Thyroid gland (tissue), 4 donors: ENCODE data around the gene GALNS. TPM values are rescaled to one million over a fixed set of nuclear protein-coding genes. Genes with fewer than 3 reads are reported as not detected.

Experiments
- DNase-seq, 2 donors: peaks; one replicate each; pipeline ENCODE4 v3.0.0-alpha.2; 2019
- H3K27ac ChIP-seq, 3 donors: fragments of 200-600 bp; sonication (generic); 1 replicate in 2 of 3; 2 replicates in 1 of 3; pipeline ENCODE4 v1.5.1; 2016 to 2019; ENCODE audit warnings: mild to moderate bottlenecking in 1 of 3, moderate library complexity in 1 of 3
- H3K27me3 ChIP-seq: fragments of 200-600 bp; sonication (generic); one replicate; pipeline ENCODE4 v1.5.1; 2019
- H3K36me3 ChIP-seq, 2 donors: fragments of 200-600 bp; sonication (generic); one replicate each; pipeline ENCODE4 v1.5.1; 2016 to 2019
- H3K4me1 ChIP-seq, 2 donors: fragments of 200-600 bp; sonication (generic); one replicate each; pipeline ENCODE4 v1.5.1; 2017 to 2019
- H3K4me3 ChIP-seq, 3 donors: fragments of 200-600 bp; sonication (generic); replicated peaks in 1 of 3; 1 replicate in 2 of 3; 2 replicates in 1 of 3; pipeline ENCODE4 v1.5.1; 2016; ENCODE audit warnings: mild to moderate bottlenecking in 1 of 3
- H3K9me3 ChIP-seq: fragments of 200-600 bp; sonication (generic); one replicate; pipeline ENCODE4 v1.5.1; 2017
- POLR2A ChIP-seq, 2 donors: fragments of 450-650 bp; IDR thresholded peaks; one replicate each; pipeline ENCODE4 v1.6.1; 2017; ENCODE audit warnings: antibody characterized with exemption in 2 of 2, mild to moderate bottlenecking in 2 of 2, moderate library complexity in 1 of 2
- WGBS, 2 donors: methylation state at CpG; one replicate each; pipeline ENCODE4 v1.1.5; 2017; 5-methylcytosine and 5-hydroxymethylcytosine counted together
- intact Hi-C: fragments of 100-400 bp; cut with DNase I; formaldehyde crosslinking; loops from one replicate; pipeline ENCODE4 v1.15.1; 2023
- total RNA-seq, 4 donors: library from RNA; depleted of rRNA; stranded (reverse); fragments of >200 nt; gene quantifications; one replicate each; pipeline ENCODE4 v1.2.3, GENCODE V29; 2016
- TF ChIP-seq, protein P1 (sequence below), 6 experiments: fragments of 200-600 bp in 3 of 6; fragments of 450-650 bp in 3 of 6; sonication (generic) in 3 of 6; IDR thresholded peaks; one replicate each; pipeline ENCODE4 v1.5.1; 2016 to 2019; ENCODE audit warnings: antibody characterized with exemption in 6 of 6, mild to moderate bottlenecking in 2 of 6, inconsistent platforms in 1 of 6, moderate library complexity in 1 of 6

GALNS gene
- total RNA-seq, 4 donors from 2014 or later, result 14.4 to 41.9 (median 33.0) TPM

DNA sequence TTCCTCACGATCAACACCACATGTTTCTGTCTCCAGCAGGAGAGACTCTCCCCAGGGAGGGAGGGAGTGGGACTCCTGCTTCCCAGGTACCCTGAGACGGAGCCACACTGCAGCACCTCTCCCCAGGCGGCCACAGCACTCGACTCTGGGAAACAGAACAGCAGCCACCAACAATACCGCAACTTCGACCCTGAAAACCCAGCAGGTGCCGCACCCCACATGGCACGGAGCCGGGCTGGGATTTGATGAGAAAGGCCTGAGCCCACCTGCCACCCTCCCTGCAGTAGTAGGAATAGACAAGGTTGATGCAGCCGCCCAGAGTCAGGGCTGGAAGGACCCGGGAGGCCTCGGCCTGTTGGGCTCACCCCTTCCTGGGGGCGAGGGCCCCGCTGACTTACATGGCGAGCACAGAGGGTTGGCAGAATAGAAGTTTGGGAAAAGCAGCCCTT is 14.4 kb downstream of the GALNS start:
- intact Hi-C loops, result no loop called here
- Histone ChIP-seq H3K27me3 (no peaks in the 10 kb centered on the region), H3K27ac (no peak overlapping the region), H3K9me3 (no peaks in the 10 kb centered on the region), H3K4me1 (no peaks in the 10 kb centered on the region), H3K4me3 (no peak overlapping the region), H3K36me3 (peaks cover 8 to 10% of the 10 kb centered on the region in 2 donors)
- WGBS, 2 donors, result 85 to 95% methylated on average over 2 to 11 of the region's 15 CpGs
- TF ChIP-seq POLR2A (IDR thresholded peaks at IDR 0.05), result no peak
- TF ChIP-seq, protein P1, sequence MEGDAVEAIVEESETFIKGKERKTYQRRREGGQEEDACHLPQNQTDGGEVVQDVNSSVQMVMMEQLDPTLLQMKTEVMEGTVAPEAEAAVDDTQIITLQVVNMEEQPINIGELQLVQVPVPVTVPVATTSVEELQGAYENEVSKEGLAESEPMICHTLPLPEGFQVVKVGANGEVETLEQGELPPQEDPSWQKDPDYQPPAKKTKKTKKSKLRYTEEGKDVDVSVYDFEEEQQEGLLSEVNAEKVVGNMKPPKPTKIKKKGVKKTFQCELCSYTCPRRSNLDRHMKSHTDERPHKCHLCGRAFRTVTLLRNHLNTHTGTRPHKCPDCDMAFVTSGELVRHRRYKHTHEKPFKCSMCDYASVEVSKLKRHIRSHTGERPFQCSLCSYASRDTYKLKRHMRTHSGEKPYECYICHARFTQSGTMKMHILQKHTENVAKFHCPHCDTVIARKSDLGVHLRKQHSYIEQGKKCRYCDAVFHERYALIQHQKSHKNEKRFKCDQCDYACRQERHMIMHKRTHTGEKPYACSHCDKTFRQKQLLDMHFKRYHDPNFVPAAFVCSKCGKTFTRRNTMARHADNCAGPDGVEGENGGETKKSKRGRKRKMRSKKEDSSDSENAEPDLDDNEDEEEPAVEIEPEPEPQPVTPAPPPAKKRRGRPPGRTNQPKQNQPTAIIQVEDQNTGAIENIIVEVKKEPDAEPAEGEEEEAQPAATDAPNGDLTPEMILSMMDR (IDR thresholded peaks at IDR 0.05), result no peak
- DNase-seq, result no peak

DNA sequence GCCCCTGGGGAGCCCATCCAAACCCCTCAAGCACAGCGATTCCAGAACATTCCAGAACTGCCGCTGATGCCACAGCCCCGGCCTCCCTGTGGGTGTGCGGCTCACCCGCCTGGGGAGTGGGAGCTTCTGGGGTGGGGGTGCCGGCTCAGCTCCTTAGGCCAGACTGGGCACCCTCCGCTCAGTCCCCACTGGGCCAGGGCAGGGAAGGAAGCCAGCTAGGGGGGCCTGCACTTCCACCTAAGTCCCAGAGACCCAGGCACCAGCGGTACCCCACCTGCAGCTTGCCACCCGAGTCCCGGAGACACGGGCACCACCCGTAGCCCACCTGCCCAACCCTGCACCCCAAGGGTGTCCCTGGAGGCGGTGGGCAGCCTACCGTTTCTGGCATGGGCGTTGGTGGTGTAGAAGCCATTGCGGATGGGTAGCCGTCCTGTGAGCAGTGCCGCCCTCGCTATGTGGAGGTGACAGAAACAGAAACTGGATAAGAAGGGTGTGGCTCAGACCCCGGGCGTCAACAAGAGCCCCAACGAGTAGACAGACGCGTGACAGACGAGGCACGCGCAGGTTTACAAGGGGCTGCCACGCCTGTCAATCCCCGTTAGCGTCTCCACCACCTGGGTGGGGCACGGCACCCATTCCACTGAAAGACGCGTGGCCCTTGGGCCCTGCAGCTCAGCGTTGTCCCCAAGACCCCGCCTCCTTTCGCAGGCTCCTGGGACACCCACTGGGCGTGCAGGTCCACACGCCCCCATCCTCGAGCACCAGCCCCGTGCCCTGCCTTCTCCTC is 15.0 kb downstream of the GALNS start:
- Histone ChIP-seq H3K9me3 (no peaks in the 10 kb centered on the region), H3K4me1 (no peaks in the 10 kb centered on the region), H3K36me3 (peaks cover 8 to 10% of the 10 kb centered on the region in 2 donors), H3K4me3 (no peak overlapping the region), H3K27me3 (no peaks in the 10 kb centered on the region), H3K27ac (no peak overlapping the region)
- DNase-seq, result no peak
- intact Hi-C loops, result no loop called here
- TF ChIP-seq POLR2A (IDR thresholded peaks at IDR 0.05), result no peak
- TF ChIP-seq, protein P1 (IDR thresholded peaks at IDR 0.05), result no peak
- WGBS, 2 donors, result 93 to 95% methylated on average over 28 to 33 of the region's 40 CpGs

DNA sequence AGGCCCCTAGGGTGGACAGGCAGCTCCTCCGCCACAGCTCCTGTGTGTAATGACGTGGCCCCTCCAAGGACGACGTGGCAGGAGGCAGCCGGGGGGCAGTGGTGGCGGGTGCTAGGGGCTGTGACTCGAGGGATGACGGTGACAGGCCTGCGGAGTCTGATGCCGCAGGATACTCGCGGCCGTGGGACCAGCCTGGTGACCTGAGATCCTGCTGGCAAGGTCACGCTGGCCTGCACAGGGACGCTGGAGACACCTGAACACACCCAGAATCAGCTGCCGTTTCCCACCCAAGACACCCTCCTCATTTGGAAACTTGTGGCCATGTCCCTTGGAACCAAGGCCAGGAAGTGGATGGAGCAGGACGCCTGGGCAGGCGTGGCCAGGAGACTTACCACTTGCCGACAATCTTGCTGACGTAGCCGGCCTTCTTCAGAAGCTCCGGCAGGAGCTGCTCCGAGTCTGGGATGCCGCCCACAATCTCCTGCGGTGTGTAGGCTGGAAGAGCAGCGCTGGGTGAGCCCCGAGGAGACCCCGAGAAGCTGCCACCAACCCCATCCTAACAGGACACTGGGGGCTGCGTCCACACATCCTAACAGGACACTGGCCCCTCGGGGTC is 16.0 kb downstream of the GALNS start:
- TF ChIP-seq, protein P1 (IDR thresholded peaks at IDR 0.05), result no peak
- TF ChIP-seq POLR2A (IDR thresholded peaks at IDR 0.05), result no peak
- no peaks in the 10 kb centered on the region for H3K9me3 ChIP-seq
- H3K27ac ChIP-seq, result no peak overlapping the region
- intact Hi-C loops, result no loop called here
- no peak overlapping the region for H3K4me3 ChIP-seq
- no peak for DNase-seq
- H3K27me3 ChIP-seq, result no peaks in the 10 kb centered on the region
- 95 to 98% methylated on average over 19 to 29 of the region's 30 CpGs for WGBS, 2 donors
- H3K36me3 ChIP-seq, result peaks cover 8 to 10% of the 10 kb centered on the region in 2 donors
- H3K4me1 ChIP-seq, result no peaks in the 10 kb centered on the region

DNA sequence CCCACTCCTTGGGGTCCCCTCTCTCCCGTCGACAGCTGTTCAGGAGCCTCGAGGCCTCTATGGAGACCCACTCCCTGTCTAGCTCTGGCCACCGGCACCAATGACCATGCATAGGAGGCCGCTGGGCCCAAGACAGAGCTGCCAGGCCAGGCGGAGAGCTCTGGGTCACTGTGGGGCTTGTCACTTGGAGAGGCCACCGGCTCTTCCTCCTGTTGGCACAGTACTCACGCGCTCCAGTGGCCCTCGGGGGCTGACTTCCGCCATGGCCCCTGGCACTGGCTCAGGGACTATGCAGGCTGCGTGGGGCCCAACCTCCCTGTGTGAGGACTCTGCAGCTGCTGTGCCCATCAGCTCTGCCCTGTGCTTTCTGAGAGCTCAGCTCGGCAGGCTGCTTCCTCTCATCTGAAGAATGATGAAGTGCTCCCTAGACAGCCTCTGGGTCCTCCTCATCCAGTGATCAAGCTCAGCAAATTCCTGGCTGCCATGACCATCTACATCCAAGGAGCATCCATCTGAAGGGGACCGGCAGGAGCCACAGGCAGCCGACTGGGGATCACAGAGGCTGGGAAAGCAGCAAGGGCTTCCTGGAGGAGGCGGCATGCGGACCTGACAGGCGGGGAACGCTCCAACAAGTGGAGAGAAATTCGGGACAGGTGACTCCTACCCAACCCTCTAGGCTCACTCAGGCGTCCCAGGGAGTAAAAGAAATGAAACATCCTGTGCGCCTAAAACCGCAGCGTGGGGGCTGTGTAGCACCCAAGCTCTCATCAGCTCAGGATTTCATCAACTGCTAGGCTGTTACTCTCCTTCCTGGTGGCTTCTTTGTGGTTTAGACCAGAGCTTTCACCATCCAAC is 16.8 kb downstream of the GALNS start:
- peaks cover 8 to 10% of the 10 kb centered on the region in 2 donors for H3K36me3 ChIP-seq
- no peak overlapping the region for H3K4me3 ChIP-seq
- 91 to 93% methylated on average over 12 to 16 of the region's 24 CpGs for WGBS, 2 donors

More for the DNA sequence above, 16.8 kb downstream of the GALNS start:
- intact Hi-C loops, result no loop called here
- Histone ChIP-seq H3K27me3 (no peaks in the 10 kb centered on the region), H3K9me3 (no peaks in the 10 kb centered on the region), H3K27ac (no peak overlapping the region), H3K4me1 (no peaks in the 10 kb centered on the region)
- DNase-seq, result no peak
- TF ChIP-seq POLR2A (IDR thresholded peaks at IDR 0.05), result no peak
- TF ChIP-seq, protein P1 (IDR thresholded peaks at IDR 0.05), result no peak
